OCI-LY3 (cell line): Measurements from ENCODE around the gene TBC1D7.

Source experiments
- H2AFZ ChIP-seq: fragments of 200-600, 300-600 bp; shearing (Covaris generic); 2 replicates; pipeline ENCODE4 v1.6.0; 2014; ENCODE audit warnings: antibody characterized with exemption, low read depth, low read length
- H3K27ac ChIP-seq: fragments of 200-600, 300-600 bp; sonication (generic); 2 replicates; pipeline ENCODE4 v1.5.1; 2014; ENCODE audit warnings: mild to moderate bottlenecking, low read length, moderate library complexity, mixed read lengths
- H3K27me3 ChIP-seq: fragments of 200-600, 300-600 bp; sonication (generic); 2 replicates; pipeline ENCODE4 v1.6.1; 2014; ENCODE audit warnings: low read depth, low read length, mixed read lengths
- H3K36me3 ChIP-seq: fragments of 200-600, 300-600 bp; sonication (generic); replicated peaks from 2 replicates; pipeline ENCODE3; 2014; ENCODE audit warnings: low read depth, low read length, mixed read lengths
- H3K4me1 ChIP-seq: fragments of 300-600, 200-600 bp; sonication (generic); 2 replicates; pipeline ENCODE4 v1.6.1; 2014; ENCODE audit warnings: low read length, mixed read lengths
- H3K4me2 ChIP-seq: fragments of 200-600, 300-600 bp; sonication (generic); 2 replicates; pipeline ENCODE4 v1.6.1; 2014; ENCODE audit warnings: low read length, mixed read lengths
- H3K4me3 ChIP-seq: fragments of 300-600, 200-600 bp; sonication (generic); 2 replicates; pipeline ENCODE4 v1.5.1; 2014; ENCODE audit warnings: antibody characterized with exemption, mild to moderate bottlenecking, low read length, moderate library complexity
- H3K79me2 ChIP-seq: fragments of 300-600, 200-600 bp; shearing (Covaris generic); 2 replicates; pipeline ENCODE4 v1.6.1; 2014; ENCODE audit warnings: mild to moderate bottlenecking, low read length, mixed read lengths
- H3K9ac ChIP-seq: fragments of 300-600, 200-600 bp; shearing (Covaris generic); 2 replicates; pipeline ENCODE4 v1.6.0; 2014; ENCODE audit warnings: mild to moderate bottlenecking, low read length, moderate library complexity
- H3K9me3 ChIP-seq: fragments of 200-600, 300-600 bp; shearing (Covaris generic); 2 replicates; pipeline ENCODE4 v1.6.1; 2014; ENCODE audit warnings: low read length, mixed read lengths; ENCODE audit not compliant: insufficient read depth
- H4K20me1 ChIP-seq: fragments of 200-600, 300-600 bp; sonication (generic); 2 replicates; pipeline ENCODE4 v1.6.1; 2016; ENCODE audit warnings: low read length, mixed read lengths; ENCODE audit not compliant: insufficient read depth
- EZH2phosphoT487 ChIP-seq: fragments of 200-600 bp; shearing (Covaris generic); IDR thresholded peaks from 2 replicates; pipeline ENCODE4 v1.6.1; 2018; ENCODE audit warnings: antibody characterized with exemption, mixed run types, low read depth
- TF ChIP-seq, protein P1 (sequence below): fragments of 200-600, 300-600 bp; sonication (generic); IDR thresholded peaks from 2 replicates; pipeline ENCODE4 v1.5.1; 2014; ENCODE audit warnings: antibody characterized with exemption, low read length, low read depth

The TBC1D7 gene

DNA sequence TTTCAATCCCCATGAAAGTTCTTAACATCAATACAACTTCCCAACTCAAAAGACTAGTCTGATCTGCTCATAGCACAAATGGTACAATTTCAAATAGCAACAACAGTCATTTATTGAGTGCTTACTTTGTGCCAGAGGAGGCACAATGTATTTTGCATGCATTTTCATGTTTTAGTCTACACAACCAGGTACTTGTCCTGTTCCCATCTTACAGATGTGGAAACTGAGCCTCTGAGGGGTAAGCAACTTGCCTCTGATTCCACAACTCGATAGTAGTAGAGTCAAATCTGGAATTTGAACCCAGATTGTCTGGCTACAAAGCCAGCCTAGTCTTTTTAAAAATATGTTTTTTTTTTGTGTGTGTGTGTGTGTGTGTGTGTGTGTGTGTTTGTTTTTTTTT lies 45.6 kb upstream of the TBC1D7 start:
- H3K9ac ChIP-seq = no peak overlapping the region
- no peak overlapping the region for H3K4me2 ChIP-seq
- H2AFZ ChIP-seq = no peak overlapping the region
- no peak overlapping the region for H3K4me3 ChIP-seq
- H4K20me1 ChIP-seq = no peaks in the 10 kb centered on the region
- H3K27ac ChIP-seq = no peak overlapping the region
- TF ChIP-seq, protein P1, sequence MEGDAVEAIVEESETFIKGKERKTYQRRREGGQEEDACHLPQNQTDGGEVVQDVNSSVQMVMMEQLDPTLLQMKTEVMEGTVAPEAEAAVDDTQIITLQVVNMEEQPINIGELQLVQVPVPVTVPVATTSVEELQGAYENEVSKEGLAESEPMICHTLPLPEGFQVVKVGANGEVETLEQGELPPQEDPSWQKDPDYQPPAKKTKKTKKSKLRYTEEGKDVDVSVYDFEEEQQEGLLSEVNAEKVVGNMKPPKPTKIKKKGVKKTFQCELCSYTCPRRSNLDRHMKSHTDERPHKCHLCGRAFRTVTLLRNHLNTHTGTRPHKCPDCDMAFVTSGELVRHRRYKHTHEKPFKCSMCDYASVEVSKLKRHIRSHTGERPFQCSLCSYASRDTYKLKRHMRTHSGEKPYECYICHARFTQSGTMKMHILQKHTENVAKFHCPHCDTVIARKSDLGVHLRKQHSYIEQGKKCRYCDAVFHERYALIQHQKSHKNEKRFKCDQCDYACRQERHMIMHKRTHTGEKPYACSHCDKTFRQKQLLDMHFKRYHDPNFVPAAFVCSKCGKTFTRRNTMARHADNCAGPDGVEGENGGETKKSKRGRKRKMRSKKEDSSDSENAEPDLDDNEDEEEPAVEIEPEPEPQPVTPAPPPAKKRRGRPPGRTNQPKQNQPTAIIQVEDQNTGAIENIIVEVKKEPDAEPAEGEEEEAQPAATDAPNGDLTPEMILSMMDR = no peak
- no peak for TF ChIP-seq EZH2phosphoT487
- peaks cover 13% of the 10 kb centered on the region for H3K4me1 ChIP-seq
- no peaks in the 10 kb centered on the region for H3K9me3 ChIP-seq
- H3K36me3 ChIP-seq = no peaks in the 10 kb centered on the region
- peaks cover 10% of the 10 kb centered on the region; the same call in 1 of the 2 replicates for H3K27me3 ChIP-seq
- H3K79me2 ChIP-seq = no peaks in the 10 kb centered on the region

GRCh38 chr6:13373488-13373886 lies 45.1 kb upstream of the TBC1D7 start:
- no peak overlapping the region for H2AFZ ChIP-seq
- peaks cover 10% of the 10 kb centered on the region; the same call in 1 of the 2 replicates for H3K27me3 ChIP-seq
- H3K9me3 ChIP-seq = no peaks in the 10 kb centered on the region
- no peaks in the 10 kb centered on the region for H3K36me3 ChIP-seq
- H3K4me2 ChIP-seq = no peak overlapping the region
- no peak overlapping the region for H3K9ac ChIP-seq
- no peak overlapping the region for H3K4me3 ChIP-seq
- peaks cover 13% of the 10 kb centered on the region for H3K4me1 ChIP-seq
- TF ChIP-seq, protein P1 = no peak
- TF ChIP-seq EZH2phosphoT487 = no peak
- H3K79me2 ChIP-seq = no peaks in the 10 kb centered on the region
- H4K20me1 ChIP-seq = no peaks in the 10 kb centered on the region
- H3K27ac ChIP-seq = no peak overlapping the region

DNA sequence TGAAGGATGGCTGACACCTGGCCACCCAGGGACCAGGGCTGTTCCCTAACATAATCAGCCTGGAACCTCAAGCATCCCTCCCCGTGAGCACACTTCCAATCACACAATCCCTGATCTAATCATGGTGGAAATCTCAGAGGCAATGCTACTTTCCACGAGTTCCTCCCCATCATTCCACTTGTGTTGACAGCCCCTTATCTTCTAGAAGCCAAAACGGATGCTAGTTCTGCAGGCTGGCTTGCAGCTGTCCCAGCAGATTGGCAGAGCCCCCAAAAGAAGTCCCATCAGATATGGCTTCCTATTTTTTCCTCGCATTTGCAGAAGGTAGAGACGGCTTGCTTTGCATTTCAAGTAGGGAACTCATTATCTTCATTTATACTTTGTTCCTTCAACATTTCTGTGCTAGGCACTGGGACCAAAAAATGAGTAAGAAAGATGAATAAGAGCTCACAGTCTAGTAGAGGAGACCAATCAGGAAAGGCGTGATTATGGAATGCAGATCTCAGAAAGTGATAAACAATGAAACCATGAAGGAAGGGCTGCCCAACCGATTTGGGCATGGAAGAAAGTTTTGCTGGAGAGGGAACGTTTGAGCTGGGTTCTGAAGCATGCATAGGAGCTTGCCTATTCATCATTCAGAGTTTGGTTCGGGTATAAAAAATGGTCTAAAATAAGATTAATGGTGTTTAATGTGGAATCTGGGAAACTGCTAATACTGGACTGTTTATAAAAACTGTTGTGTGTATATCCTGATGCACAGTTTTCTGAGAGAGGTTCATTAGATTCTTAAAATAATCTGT lies 44.6 kb upstream of the TBC1D7 start:
- Histone ChIP-seq H3K27ac (no peak overlapping the region), H2AFZ (no peak overlapping the region)

GRCh38 chr6:13372076-13372475 lies 43.7 kb upstream of the TBC1D7 start:
- no peaks in the 10 kb centered on the region for H3K9me3 ChIP-seq
- H4K20me1 ChIP-seq = no peaks in the 10 kb centered on the region
- H3K9ac ChIP-seq = no peak overlapping the region
- no peak overlapping the region for H3K27ac ChIP-seq
- H2AFZ ChIP-seq = no peak overlapping the region
- no peaks in the 10 kb centered on the region for H3K79me2 ChIP-seq
- H3K27me3 ChIP-seq = peaks cover 10% of the 10 kb centered on the region; the same call in 1 of the 2 replicates
- H3K4me1 ChIP-seq = peaks cover 11% of the 10 kb centered on the region
- TF ChIP-seq, protein P1 = no peak
- no peak for TF ChIP-seq EZH2phosphoT487
- H3K4me3 ChIP-seq = no peak overlapping the region
- no peak overlapping the region for H3K4me2 ChIP-seq
- no peaks in the 10 kb centered on the region for H3K36me3 ChIP-seq

More for the DNA sequence above, 44.6 kb upstream of the TBC1D7 start:
- peaks cover 10% of the 10 kb centered on the region; the same call in 1 of the 2 replicates for H3K27me3 ChIP-seq
- H3K36me3 ChIP-seq = no peaks in the 10 kb centered on the region
- H3K9ac ChIP-seq = no peak overlapping the region
- peaks cover 13% of the 10 kb centered on the region for H3K4me1 ChIP-seq
- H3K79me2 ChIP-seq = no peaks in the 10 kb centered on the region
- no peaks in the 10 kb centered on the region for H4K20me1 ChIP-seq
- TF ChIP-seq, protein P1 = no peak
- TF ChIP-seq EZH2phosphoT487 = no peak
- H3K4me2 ChIP-seq = no peak overlapping the region
- H3K4me3 ChIP-seq = no peak overlapping the region
- no peaks in the 10 kb centered on the region for H3K9me3 ChIP-seq
